Tibial nerve (tissue), 4 donors: ENCODE results near the gene NMT1. TPM values are rescaled to one million over a fixed set of nuclear protein-coding genes. Genes with fewer than 3 reads are reported as not detected.
A peak's percentile ranks its signal among the peaks of the same experiment; 100 is the strongest.

Experiments used
- DNase-seq, 2 donors: peaks; one replicate each; pipeline ENCODE4 v3.0.0-alpha.2; 2019; ENCODE audit warnings: low spot score in 2 of 2
- H3K27ac ChIP-seq, 4 donors: fragments of 200-600 bp; sonication (generic) in 3 of 4; one replicate each; pipeline ENCODE4 v1.5.1; 2017 to 2019; ENCODE audit warnings: mild to moderate bottlenecking in 1 of 4
- H3K27me3 ChIP-seq, 2 donors: fragments of 200-600 bp; sonication (generic) in 1 of 2; one replicate each; pipeline versions ENCODE4 v1.5.1 to v1.6.0; 2017 to 2019
- H3K36me3 ChIP-seq, 3 donors: fragments of 200-600 bp; sonication (generic); one replicate each; pipeline ENCODE4 v1.5.1; 2018 to 2019
- H3K4me1 ChIP-seq, 4 donors: fragments of 200-600 bp; sonication (generic) in 3 of 4; one replicate each; pipeline ENCODE4 v1.5.1; 2017 to 2019
- H3K4me3 ChIP-seq, 4 donors: fragments of 200-600 bp; sonication (generic) in 3 of 4; one replicate each; pipeline ENCODE4 v1.5.1; 2017 to 2019; ENCODE audit warnings: mild to moderate bottlenecking in 1 of 4, moderate library complexity in 1 of 4
- H3K9me3 ChIP-seq, 4 donors: fragments of 200-600 bp; sonication (generic) in 3 of 4; one replicate each; pipeline ENCODE4 v1.5.1; 2017 to 2019
- CTCF ChIP-seq, 5 experiments: fragments of 200-600 bp in 3 of 5; fragments of 450-650 bp in 2 of 5; sonication (generic) in 3 of 5; IDR thresholded peaks; one replicate each; pipeline ENCODE4 v1.5.1; 2016 to 2019; ENCODE audit warnings: antibody characterized with exemption in 5 of 5, mild to moderate bottlenecking in 3 of 5, moderate library complexity in 2 of 5
- EP300 ChIP-seq, 2 donors: sonication (generic); formaldehyde crosslinking; IDR thresholded peaks; one replicate each; pipeline ENCODE4 v1.6.1; 2017; ENCODE audit warnings: antibody characterized with exemption in 2 of 2, mild to moderate bottlenecking in 1 of 2
- POLR2A ChIP-seq, 2 donors: fragments of 450-650 bp; IDR thresholded peaks; one replicate each; pipeline ENCODE4 v1.6.1; 2017; ENCODE audit warnings: antibody characterized with exemption in 2 of 2, mild to moderate bottlenecking in 2 of 2, moderate library complexity in 2 of 2
- WGBS, 2 donors: methylation state at CpG; one replicate each; pipeline ENCODE4 v1.1.5; 2018; 5-methylcytosine and 5-hydroxymethylcytosine counted together
- total RNA-seq, 4 donors: library from RNA; depleted of rRNA; stranded (reverse); fragments of >200 nt; gene quantifications; one replicate each; pipeline ENCODE4 v1.1.0, GENCODE V29; 2016

NMT1 gene
- total RNA-seq, 4 donors from 2014 or later, result 63.2 to 97.9 (median 80.1) TPM

DNA sequence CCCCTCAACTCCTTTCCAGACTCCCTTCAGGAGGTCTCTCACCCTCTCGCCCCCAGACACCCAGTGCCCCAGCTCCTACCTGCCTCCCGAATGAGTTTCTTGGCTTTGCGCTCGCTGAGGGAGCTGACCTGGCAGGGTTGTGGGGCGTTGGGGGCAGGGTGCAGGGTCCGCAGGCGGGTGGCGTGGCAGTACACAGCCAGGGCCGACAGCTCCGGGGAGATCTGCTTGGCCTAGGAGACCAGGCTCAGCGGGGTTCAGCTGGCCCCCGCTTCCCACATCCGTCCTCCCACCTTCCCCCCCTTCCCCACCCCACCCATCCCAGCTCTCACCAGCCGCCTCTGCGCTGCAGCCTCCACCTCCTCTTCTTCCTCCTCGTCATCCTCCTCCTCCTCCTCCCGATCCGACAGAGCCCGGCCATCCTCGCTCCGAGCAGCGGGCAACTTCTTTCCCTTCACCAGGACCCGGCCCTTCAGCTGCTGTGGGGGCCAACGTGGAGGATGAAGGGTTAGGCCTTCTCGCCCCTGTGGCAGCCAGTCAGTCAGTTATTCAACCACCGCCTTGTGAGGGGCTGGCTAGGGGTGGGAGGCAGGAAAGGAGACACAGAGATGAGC is 54.0 kb downstream of the NMT1 start:
- Histone ChIP-seq H3K27me3 (no peaks in the 10 kb centered on the region), H3K27ac (peak overlapping the region in 2 of 4 donors; percentile 25 to 79), H3K4me1 (peaks cover 0 to 34% (median 5%) of the 10 kb centered on the region in 4 donors), H3K36me3 (peaks cover 0 to 79% (median 3%) of the 10 kb centered on the region in 3 donors), H3K4me3 (no peak overlapping the region), H3K9me3 (no peaks in the 10 kb centered on the region)
- WGBS, 2 donors, result 81 to 84% methylated on average over 25 to 26 of the region's 26 CpGs
- DNase-seq, result no peak
- no peak for TF ChIP-seq CTCF (IDR thresholded peaks at IDR 0.05)

DNA sequence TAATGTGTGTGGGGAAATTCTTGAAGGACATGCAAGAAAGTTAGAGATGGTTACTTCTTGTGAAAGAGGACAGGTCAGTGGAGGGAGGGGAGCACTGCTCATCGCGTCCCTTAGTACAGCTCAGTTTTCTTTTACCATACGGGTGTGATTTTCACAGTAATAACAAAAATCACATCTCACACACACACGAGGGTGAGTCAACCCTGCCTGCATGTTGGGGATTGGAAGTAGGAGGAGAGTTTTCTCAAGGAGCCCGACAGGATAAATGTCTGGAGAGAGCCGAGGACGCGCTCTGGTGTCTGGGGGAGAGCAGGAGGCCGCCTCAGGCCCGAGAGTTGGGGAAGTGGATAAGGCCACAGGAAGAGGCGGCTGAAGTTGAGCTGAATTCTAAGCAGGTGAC is 54.8 kb downstream of the NMT1 start:
- 76 to 78% methylated on average over 11 of the region's 11 CpGs for whole genome bisulfite sequencing, 2 donors
- peaks cover 0 to 31% (median 5%) of the 10 kb centered on the region in 4 donors for H3K4me1 ChIP-seq
- peaks cover 0 to 85% (median 3%) of the 10 kb centered on the region in 3 donors for H3K36me3 ChIP-seq
- TF ChIP-seq CTCF (IDR thresholded peaks at IDR 0.05), result no peak
- TF ChIP-seq POLR2A (IDR thresholded peaks at IDR 0.05), result no peak
- TF ChIP-seq EP300 (IDR thresholded peaks at IDR 0.05), result no peak
- no peak overlapping the region for H3K27ac ChIP-seq
- DNase-seq, result no peak
- no peak overlapping the region for H3K4me3 ChIP-seq
- H3K27me3 ChIP-seq, result no peaks in the 10 kb centered on the region
- H3K9me3 ChIP-seq, result no peaks in the 10 kb centered on the region

DNA sequence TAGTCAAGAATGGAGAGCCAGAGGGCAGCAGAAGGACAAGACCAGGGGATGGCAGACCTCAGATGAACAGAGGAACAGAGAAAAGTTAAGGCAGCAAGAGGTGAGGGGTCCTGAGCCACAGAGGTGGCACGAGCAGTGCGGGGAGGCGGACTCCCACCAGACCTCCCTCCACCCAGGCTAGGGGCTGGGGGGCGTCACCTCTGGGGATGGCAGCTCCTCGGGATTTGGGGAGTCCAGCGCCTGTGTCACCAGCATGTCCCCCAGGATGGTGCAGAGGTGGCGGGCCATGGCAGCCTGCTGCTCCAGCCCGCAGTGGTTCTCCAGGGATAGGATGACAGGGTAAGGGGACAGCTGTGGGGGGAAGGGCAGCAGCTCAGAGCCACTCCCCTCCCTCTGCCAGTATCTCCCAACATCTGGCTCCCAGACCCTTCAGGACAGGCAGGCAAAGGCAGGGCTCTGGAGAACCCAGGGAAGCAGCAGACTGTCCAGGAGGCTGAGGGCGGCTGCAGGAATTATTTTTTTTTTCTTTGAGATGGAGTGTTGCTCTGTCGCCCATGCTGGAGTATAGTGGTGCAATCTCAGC is 55.4 kb downstream of the NMT1 start:
- no peaks in the 10 kb centered on the region for H3K27me3 ChIP-seq
- peaks cover 0 to 25% (median under 1%) of the 10 kb centered on the region in 4 donors for H3K4me1 ChIP-seq
- H3K4me3 ChIP-seq, result no peak overlapping the region
- TF ChIP-seq EP300 (IDR thresholded peaks at IDR 0.05), result no peak
- no peak for TF ChIP-seq CTCF (IDR thresholded peaks at IDR 0.05)
- TF ChIP-seq POLR2A (IDR thresholded peaks at IDR 0.05), result no peak
- no peak for DNase-seq
- no peaks in the 10 kb centered on the region for H3K9me3 ChIP-seq
- no peak overlapping the region for H3K27ac ChIP-seq
- WGBS, 2 donors, result 88 to 91% methylated on average over 9 to 10 of the region's 10 CpGs
- peaks cover 0 to 88% (median 3%) of the 10 kb centered on the region in 3 donors for H3K36me3 ChIP-seq

DNA sequence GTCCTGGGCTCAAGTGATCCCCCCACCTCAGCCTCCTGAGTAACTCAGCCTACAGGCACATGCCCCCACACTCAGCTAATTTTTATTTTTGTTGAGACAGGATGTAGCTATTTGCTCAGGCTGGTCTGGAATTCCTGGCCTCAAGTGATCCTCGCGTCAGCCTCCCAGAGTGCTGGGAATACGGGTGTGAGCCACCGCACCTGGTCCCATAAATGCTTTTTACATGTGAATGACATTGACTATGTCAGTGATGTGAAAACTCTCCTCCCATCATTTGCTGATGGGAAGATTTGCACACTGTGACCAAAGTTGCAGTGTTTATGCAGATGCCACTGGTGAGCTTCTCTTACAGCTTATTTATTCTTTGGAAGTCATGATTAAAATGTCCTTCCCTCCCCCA is 56.2 kb downstream of the NMT1 start:
- Histone ChIP-seq H3K36me3 (peaks cover 0 to 82% (median 3%) of the 10 kb centered on the region in 3 donors), H3K4me3 (no peak overlapping the region), H3K9me3 (no peaks in the 10 kb centered on the region), H3K27me3 (no peaks in the 10 kb centered on the region), H3K4me1 (peaks cover 0 to 23% (median 0%) of the 10 kb centered on the region in 4 donors), H3K27ac (no peak overlapping the region)
- 87 to 98% methylated on average over 4 of the region's 4 CpGs for WGBS, 2 donors
- DNase-seq, result no peak
- no peak for TF ChIP-seq EP300 (IDR thresholded peaks at IDR 0.05)
- TF ChIP-seq CTCF (IDR thresholded peaks at IDR 0.05), result no peak
- no peak for TF ChIP-seq POLR2A (IDR thresholded peaks at IDR 0.05)

GRCh38 chr17:45117848-45118646 is 56.9 kb downstream of the NMT1 start:
- WGBS, 2 donors, result 89 to 91% methylated on average over 19 to 20 of the region's 20 CpGs
- H3K27me3 ChIP-seq, result no peaks in the 10 kb centered on the region
- no peak for DNase-seq
- no peaks in the 10 kb centered on the region for H3K9me3 ChIP-seq
- no peak for TF ChIP-seq CTCF (IDR thresholded peaks at IDR 0.05)
- TF ChIP-seq EP300 (IDR thresholded peaks at IDR 0.05), result no peak
- no peak for TF ChIP-seq POLR2A (IDR thresholded peaks at IDR 0.05)
- H3K4me1 ChIP-seq, result peaks cover 0 to 28% (median 0%) of the 10 kb centered on the region in 4 donors
- H3K27ac ChIP-seq, result no peak overlapping the region
- H3K36me3 ChIP-seq, result peaks cover 0 to 74% (median 0%) of the 10 kb centered on the region in 3 donors
- no peak overlapping the region for H3K4me3 ChIP-seq
